Panc1 (cell line): ENCODE data around the gene ZNF804B. TPM values are rescaled to one million over a fixed set of nuclear protein-coding genes. Genes with fewer than 3 reads are reported as not detected.

Experiments used
- ATAC-seq: fragments of 200-7000 bp; cut with Tn5 transposase; 2 replicates; pipeline ENCODE4 v1.9.1; 2020; ENCODE audit warnings: mild to moderate bottlenecking, moderate library complexity
- BruUV-seq: library from RNA; stranded (reverse); fragments of 400-500 nt; replicated peaks from 2 replicates; lab custom pipeline; 2021; lab: Mats Ljungman, UMichigan
- CTCF ChIA-PET: fragments of 300-600 bp; sonication (Branson Sonifier 250); formaldehyde crosslinking; loops from one replicate; lab custom pipeline; 2022; ENCODE audit warnings: antibody characterized with exemption; lab: Charles Lee
- POLR2A ChIA-PET: fragments of 300-600 bp; sonication (Branson Sonifier 250); formaldehyde crosslinking; loops from one replicate; lab custom pipeline; 2022; ENCODE audit warnings: antibody characterized with exemption; lab: Charles Lee
- DNase-seq: peaks from one replicate; pipeline ENCODE4 v3.0.0-alpha.2; 2010; ENCODE audit warnings: low read depth, low spot score
- H3K27ac ChIP-seq: 2 replicates; pipeline ENCODE4 v1.5.1; 2011; ENCODE audit warnings: mild to moderate bottlenecking, low read length, inconsistent platforms
- H3K27me3 ChIP-seq: fragments of 200-500 bp; sonication (Bioruptor generic); 2 replicates; pipeline ENCODE4 v1.6.0; 2014; ENCODE audit warnings: low read length, inconsistent platforms; ENCODE audit not compliant: control insufficient read depth, insufficient read depth
- H3K36me3 ChIP-seq: fragments of 200-500 bp; sonication (Bioruptor generic); 2 replicates; pipeline ENCODE4 v1.5.1; 2014; ENCODE audit warnings: inconsistent platforms, mild to moderate bottlenecking, low read length, moderate library complexity; ENCODE audit not compliant: control insufficient read depth, insufficient read depth
- H3K4me1 ChIP-seq: 2 replicates; pipeline ENCODE4 v1.5.1; 2011; ENCODE audit warnings: inconsistent platforms, mild to moderate bottlenecking, low read length, moderate library complexity; ENCODE audit not compliant: control insufficient read depth, insufficient read depth
- H3K4me3 ChIP-seq, 2 experiments: 2 replicates each; pipeline ENCODE4 v1.5.1; 2011 to 2012; ENCODE audit warnings: low read depth in 2 of 2, low read length in 2 of 2, mild to moderate bottlenecking in 2 of 2, inconsistent platforms in 1 of 2, moderate library complexity in 1 of 2
- H3K9me3 ChIP-seq: fragments of 200-500 bp; sonication (Bioruptor generic); 2 replicates; pipeline ENCODE4 v1.5.1; 2014; ENCODE audit warnings: low read depth, mild to moderate bottlenecking, inconsistent platforms, low read length, moderate library complexity; ENCODE audit not compliant: control insufficient read depth, insufficient read depth
- CTCF ChIP-seq: fragments of 450-650 bp; IDR thresholded peaks from 2 replicates; pipeline ENCODE4 v1.5.1; 2017; ENCODE audit warnings: mild to moderate bottlenecking
- POLR2AphosphoS5 ChIP-seq: IDR thresholded peaks from 2 replicates; pipeline ENCODE4 v1.6.1; 2012; ENCODE audit warnings: mild to moderate bottlenecking, low read depth, low read length, moderate library complexity
- REST ChIP-seq, 2 experiments: IDR thresholded peaks; 2 replicates each; pipeline ENCODE4 v1.6.1; 2011 to 2012; ENCODE audit warnings: low read depth in 2 of 2, control low read depth in 1 of 2, low read length in 1 of 2, mild to moderate bottlenecking in 1 of 2, moderate library complexity in 1 of 2; ENCODE audit not compliant: insufficient read depth in 1 of 2
- SIN3A ChIP-seq: IDR thresholded peaks from 2 replicates; pipeline ENCODE4 v1.6.1; 2012; ENCODE audit warnings: low read depth, mild to moderate bottlenecking, low read length, moderate library complexity, borderline replicate concordance; ENCODE audit not compliant: insufficient read depth
- TCF7L2 ChIP-seq: IDR thresholded peaks from 2 replicates; pipeline ENCODE4 v1.6.1; 2011; ENCODE audit warnings: mild to moderate bottlenecking, low read depth, low read length, inconsistent platforms
- in situ Hi-C: cut with HindIII; loops from 2 replicates; pipeline ENCODE4 v1.10.0; 2016; ENCODE audit warnings: low sequenced_read_pairs, low pct_unique_long_range_greater_than_20kb
- intact Hi-C: fragments of 100-400 bp; cut with micrococcal nuclease; formaldehyde crosslinking; loops from one replicate; pipeline ENCODE4 v1.10.0; 2022; ENCODE audit not compliant: unreplicated experiment
- total RNA-seq: library from RNA; stranded (reverse); gene quantifications from one replicate; pipeline ENCODE4 v1.2.1, GENCODE V29; 2021; ENCODE audit not compliant: unreplicated experiment

ZNF804B gene
- total RNA-seq, 1 experiment from 2014 or later, result not detected

- H3K27ac ChIP-seq, result no peak overlapping the region
- H3K27me3 ChIP-seq, result no peaks in the 10 kb centered on the region
- DNase-seq (no peak), ATAC-seq (no peak)
- H3K4me1 ChIP-seq, result no peaks in the 10 kb centered on the region
- intact Hi-C loops, result no loop called here
- H3K36me3 ChIP-seq, result no peaks in the 10 kb centered on the region
- ChIA-PET CTCF (no interaction called here), POLR2A (no interaction called here)
- no peak overlapping the region for H3K4me3 ChIP-seq
- no peaks in the 10 kb centered on the region for H3K9me3 ChIP-seq
- in situ Hi-C loops, result no loop called here
- no peak for TF ChIP-seq SIN3A
- TF ChIP-seq TCF7L2, result no peak
- TF ChIP-seq CTCF, result no peak
- TF ChIP-seq POLR2AphosphoS5, result no peak
- TF ChIP-seq REST (IDR thresholded peaks at IDR 0.05; ENCODE audit: insufficient read depth in 1 of 2, low read depth in 2 of 2, low read length in 1 of 2), result no peak
- no TSS peak for BruUV-seq
Observed at GRCh38 chr7:88969167-88969566, 209.7 kb downstream of the ZNF804B start.

DNA sequence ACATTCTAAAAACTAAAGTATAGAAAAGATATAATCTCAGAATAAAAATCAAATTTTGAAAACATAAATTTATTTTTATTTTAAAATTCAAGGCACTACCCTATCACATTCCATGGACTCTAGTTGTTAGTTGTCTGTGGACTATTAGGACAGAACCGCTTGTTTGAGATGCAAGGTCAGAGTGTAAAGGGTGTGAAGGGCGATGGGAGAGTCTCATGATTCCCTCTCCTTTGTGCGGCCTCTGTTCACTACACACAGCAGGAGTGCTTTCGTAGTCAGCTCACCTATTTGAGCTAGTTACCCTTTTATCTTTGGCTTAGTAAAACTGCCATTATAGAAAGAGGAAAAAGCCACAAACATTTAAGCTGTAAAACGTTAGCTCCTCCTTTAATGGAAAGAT lies 225.8 kb downstream of the ZNF804B start:
- ATAC-seq, result no peak
- H3K27me3 ChIP-seq, result no peaks in the 10 kb centered on the region
- no TSS peak for BruUV-seq
- TF ChIP-seq SIN3A, result no peak
- TF ChIP-seq POLR2AphosphoS5, result no peak
- TF ChIP-seq REST (IDR thresholded peaks at IDR 0.05; ENCODE audit: insufficient read depth in 1 of 2, low read depth in 2 of 2, low read length in 1 of 2), result no peak
- TF ChIP-seq CTCF, result no peak
- TF ChIP-seq TCF7L2, result no peak
- ChIA-PET POLR2A (no interaction called here), CTCF (no interaction called here)
- H3K4me3 ChIP-seq, result no peak overlapping the region
- H3K27ac ChIP-seq, result no peak overlapping the region
- intact Hi-C loops, result no loop called here
- H3K9me3 ChIP-seq, result no peaks in the 10 kb centered on the region
- DNase-seq, result no peak
- no peaks in the 10 kb centered on the region for H3K36me3 ChIP-seq
- in situ Hi-C loops, result no loop called here
- no peaks in the 10 kb centered on the region for H3K4me1 ChIP-seq
